Activated CD8-positive, alpha-beta memory T cell treated with anti-CD3 and anti-CD28 coated beads for 1 hour (primary cell): Measurements from ENCODE around the gene DIAPH2.

Experiments used
- DNase-seq, 2 donors: peaks; one replicate each; pipeline ENCODE4 v3.0.0-alpha.2; 2020; ENCODE audit warnings: low read depth in 1 of 2; ENCODE audit errors: extremely low read depth in 1 of 2

The DIAPH2 gene

DNA sequence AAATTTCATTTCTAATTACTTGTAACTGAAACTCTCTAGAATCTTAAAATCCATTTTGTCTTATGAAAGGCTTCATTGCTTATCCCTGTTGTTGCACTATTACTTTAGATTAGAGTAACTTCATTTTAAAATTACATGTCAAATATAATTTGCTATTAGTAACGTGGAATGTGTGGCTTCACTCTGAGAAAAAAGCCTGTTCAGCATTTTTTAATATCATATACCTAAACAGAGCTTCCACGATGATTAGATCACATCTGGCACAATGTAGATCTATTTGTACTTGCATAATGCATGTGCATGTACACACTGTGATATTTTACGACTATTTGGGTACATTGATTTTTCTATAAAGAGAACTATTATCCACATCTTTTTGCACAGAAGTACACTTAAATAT is 847.2 kb downstream of the DIAPH2 start:
- DNase-seq: no peak

GRCh38 chrX:97538745-97539144 is 854.1 kb downstream of the DIAPH2 start:
- no peak for DNase-seq

DNA sequence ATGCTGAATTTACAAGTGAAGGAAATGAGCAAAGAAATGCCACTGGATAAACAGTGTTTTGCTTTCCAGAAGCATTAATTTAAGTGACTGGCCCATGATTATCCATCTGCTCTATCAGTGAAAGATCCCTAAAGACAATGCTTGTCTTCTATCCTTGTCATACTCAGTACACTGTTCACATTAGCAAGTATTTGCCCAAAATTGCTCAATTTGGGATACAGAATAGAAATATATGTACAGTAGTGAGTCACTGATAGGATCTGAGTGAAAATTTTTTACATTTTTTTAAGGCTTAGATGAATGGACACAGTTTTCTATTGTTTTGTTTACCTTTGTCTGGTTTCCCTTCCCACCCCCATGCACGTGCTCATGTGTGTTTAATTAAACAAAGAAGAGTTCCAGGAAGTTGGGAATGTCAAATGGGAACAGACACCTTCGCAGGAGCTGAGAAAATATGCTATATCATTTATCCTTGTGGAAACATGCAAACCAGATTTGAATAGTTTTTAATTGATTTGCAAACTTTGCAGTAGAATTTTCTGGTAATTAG is 855.4 kb downstream of the DIAPH2 start:
- DNase-seq: no peak

DNA sequence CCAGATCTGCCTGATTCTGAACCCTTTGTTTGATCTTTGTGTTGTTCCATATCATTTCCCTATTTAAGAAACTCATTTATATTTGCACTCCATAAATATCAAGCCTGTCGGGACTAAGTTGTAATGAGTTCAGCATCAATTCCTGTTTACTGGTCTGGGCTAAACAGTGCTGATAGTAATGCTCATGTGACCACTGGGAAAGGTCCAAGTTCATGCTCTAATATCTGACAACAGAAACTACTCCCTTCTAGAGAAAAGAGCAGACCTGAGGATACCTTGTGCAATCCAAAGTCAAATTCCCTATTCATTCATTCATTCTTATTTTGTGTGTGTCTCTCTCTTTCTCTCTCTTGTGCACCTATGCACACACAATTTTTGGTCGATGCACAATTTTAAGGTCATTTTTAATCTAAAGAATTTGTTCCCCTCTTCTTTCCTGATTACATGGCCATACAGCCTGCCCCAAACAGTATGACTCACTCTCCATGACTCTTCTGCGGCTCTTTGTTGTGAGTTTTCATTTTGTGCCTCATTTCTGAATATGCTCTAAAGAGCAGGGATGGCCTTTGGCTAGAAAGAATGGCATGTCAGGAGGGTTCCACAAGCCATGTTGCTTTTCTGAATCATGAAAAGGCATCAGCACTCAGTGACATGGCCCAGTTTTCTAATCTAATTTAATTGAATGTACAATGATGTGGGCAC is 863.4 kb downstream of the DIAPH2 start:
- no peak for DNase-seq

GRCh38 chrX:97551821-97552220 is 867.2 kb downstream of the DIAPH2 start:
- DNase-seq: no peak

GRCh38 chrX:97553833-97554232 is 869.2 kb downstream of the DIAPH2 start:
- DNase-seq: no peak

DNA sequence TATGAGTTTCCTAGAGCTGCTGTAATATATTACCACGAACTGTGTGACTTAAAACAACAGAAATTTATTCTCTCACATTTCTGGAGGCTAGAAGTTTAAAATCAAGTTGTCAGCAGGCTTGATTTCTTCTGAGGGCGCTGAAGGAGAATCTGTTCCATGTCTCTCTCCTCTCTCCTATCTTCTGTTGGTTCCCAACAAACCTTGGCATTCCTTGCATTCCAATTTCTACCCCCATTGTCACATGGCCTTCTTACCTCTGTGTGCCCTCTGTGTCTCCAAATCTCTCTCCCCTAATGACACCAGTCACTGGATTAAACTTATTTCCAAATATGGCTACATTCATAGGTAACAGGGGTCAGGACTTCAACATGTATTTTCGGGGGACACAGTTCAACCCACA is 871.7 kb downstream of the DIAPH2 start:
- no peak for DNase-seq

DNA sequence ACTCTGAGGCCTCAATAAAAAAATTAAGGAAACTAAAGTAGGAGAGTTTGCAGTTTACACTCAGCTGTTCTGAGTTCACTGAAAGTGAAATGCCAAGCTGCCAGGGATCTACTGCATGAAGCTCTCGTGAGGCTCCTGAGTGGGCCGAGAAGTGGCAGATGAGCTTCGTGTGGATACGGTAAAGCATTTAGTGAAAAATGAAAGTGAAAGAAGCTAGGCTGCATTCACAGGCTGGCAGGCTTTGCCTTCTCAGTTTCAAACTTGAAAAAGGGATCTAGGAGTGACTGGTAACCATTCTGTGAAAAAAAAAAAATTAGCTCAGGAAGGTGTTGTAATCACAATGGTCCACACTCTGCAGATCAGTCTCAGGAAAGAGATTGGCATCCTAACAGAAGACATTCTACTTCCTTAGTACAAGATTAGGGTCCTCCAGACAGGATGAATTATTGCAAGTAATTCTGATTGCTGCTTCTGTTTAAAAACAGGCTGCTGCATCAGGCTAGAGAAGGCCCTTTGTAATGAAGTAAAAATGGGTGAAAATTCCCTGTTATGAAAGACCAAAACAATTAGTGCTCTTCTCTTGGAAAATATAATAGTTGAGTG is 879.0 kb downstream of the DIAPH2 start:
- no peak for DNase-seq

DNA sequence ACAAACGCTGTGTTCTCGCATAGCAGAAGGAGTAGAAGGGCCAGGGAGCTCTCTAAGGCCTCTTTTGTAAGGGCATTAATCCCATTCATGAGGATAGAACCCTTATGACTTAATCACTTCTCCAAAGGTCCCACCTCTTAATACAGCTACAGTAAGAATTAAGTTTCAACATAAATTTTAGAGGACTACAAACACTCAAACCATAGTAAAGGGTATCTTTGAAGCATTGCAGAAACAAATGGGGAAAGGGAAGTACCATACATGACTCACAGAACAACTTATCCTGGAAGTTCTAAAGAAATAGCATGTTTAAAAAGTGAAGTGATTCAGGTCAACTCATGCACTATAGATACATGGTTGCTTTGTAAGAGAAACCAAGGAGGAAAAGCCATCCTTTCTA is 879.9 kb downstream of the DIAPH2 start:
- no peak for DNase-seq

DNA sequence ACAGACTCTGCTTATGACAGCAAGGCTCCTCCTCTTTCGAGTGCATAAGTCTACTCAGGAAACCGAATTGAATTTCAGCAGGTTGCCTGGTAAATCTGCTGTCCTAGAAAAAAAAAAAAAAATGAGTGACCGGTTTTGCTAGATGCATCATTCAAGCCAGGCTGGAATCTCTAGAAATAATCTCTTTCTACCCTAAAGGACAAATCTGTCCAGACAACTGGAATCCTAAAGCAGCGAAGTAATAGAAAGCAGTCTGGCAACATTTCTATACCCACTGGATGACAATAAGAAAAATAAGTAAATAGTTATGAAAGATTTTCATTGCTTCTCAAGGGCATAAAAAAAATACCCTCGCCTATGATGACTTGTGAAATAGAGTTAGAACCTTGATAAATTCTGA is 902.5 kb downstream of the DIAPH2 start:
- DNase-seq: no peak

DNA sequence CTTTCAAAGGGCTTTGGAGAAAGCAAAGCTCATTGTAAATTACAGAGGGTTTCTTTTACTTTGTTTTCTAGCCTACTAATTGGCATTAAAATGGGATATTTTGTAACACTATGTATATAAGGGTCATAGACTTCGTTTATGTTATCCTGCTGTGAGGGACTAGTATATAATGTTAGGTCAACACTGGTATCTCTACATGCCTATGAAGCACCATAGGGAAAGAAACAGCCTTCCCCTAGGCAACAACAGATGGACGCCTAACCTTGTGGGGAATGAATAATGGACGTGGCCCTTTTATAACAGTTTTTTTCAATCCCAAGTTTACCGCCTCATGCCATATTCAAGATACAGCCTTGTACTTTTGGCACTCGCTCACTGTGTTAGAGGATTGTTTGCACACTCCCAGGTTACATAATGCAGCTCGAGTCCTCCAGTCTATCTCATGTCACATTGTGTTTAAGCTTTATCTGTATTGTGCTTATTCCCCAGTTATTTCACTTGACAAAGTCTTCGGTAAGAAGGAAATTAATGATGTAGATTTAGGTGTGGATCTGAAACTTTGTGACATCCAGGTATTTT is 910.1 kb downstream of the DIAPH2 start:
- no peak for DNase-seq

DNA sequence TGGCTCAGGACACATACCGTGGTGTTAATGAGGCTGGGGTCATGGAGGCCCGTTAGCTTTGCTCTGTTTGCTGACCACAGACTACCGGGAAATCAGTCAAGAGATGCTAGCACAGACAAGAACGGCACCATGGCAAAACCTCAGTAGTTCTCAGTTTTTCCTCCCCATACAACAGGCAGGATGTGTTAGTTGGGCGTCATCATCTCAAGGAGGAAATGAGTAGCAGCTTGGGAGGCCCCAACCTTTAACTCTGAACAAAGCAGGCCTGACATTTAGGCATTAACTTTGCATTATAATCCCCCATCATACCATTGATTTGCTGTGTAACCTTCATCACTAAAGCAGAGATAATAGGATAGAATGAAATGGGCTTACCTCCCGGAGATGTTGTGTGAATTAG is 913.3 kb downstream of the DIAPH2 start:
- no peak for DNase-seq

- DNase-seq: no peak
Measured at GRCh38 chrX:97602465-97603258, 918.0 kb downstream of the DIAPH2 start.

DNA sequence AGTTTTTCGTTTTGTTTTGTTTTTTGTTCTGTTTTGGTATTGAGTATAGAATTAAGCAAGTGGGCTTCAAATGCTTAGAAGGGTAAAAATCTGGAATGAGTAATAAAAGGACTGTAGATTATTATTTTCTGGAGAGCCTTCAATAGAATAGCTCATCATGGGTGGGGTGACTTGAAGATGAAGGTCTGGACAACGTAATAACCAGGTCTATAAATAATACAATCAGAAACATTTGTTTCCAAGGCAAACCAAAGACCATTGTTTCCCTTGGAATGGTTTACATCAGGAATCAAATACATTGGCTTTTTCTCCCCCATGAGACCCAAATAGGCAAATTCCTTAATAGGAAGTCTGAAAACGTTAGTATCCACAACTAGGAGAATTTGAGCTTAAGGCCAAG is 920.6 kb downstream of the DIAPH2 start:
- DNase-seq: no peak

DNA sequence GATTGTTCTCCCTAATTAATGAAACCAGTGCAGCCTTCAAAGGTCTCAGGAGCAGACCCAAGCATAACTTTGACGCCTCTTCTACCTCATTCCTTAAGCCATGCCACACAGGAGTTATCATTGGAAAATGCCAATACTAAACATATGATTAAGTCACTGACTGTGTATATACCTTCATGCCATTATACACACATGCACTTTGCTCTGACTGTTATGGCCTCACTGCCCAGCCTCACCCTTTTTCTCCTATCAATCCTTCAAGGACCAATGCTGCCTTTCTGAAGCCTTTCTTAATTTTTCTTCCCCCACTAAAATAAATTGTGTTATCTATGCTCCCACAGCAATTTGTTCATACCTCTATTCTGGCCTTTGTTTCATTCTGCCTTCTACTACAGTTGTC is 924.7 kb downstream of the DIAPH2 start:
- no peak for DNase-seq

GRCh38 chrX:97609938-97610337 is 925.3 kb downstream of the DIAPH2 start:
- no peak for DNase-seq

GRCh38 chrX:97616883-97617530 is 932.4 kb downstream of the DIAPH2 start:
- no peak for DNase-seq

DNA sequence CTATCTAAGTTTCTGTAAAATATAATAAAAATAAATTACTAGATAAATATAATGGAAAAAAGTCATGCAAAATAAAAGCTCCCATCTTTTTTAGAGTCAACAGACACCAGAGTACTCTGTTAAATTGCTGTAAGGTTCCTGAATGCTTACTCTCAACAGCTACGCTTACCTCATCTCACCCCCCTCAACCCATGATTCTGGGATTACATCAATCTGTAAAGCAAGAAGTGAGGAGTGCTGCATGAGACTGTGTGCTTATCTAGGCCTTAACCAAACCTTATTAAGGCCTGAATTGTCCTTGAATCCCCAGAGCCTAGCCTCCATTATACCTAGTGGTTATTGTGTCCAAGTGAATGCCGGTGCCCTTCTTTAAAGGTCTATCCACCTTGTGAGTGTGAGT is 934.9 kb downstream of the DIAPH2 start:
- no peak for DNase-seq

GRCh38 chrX:97622111-97622510 is 937.5 kb downstream of the DIAPH2 start:
- DNase-seq: no peak

DNA sequence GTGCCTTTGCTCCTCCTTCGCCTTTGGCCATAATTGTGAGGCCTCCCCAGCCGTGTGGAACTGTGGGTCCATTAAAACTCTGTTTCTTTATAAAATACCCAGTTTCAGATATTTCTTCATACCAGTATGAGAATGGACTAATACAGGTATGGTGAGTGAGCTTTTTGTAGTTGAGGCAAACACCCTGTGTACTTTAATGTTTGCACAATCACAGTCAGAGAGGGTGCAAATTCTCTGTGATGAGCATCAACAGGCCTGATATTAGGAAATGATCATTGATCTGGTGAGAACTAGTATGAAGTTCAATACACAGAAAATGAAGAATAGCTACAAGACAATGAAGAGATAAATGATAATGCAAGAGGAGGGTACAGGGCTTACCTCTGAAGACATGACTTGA is 943.7 kb downstream of the DIAPH2 start:
- no peak for DNase-seq
